HFF-Myc (cell line): ENCODE results near the gene IL4I1.

ENCODE experiments used
- DNase-seq: peaks from one replicate; pipeline ENCODE4 v3.0.0-alpha.2; 2011; ENCODE audit warnings: low read depth; ENCODE audit errors: extremely low read depth
- H3K4me3 ChIP-seq: replicated peaks from 2 replicates; pipeline ENCODE4 v1.5.1; 2011; ENCODE audit warnings: low read depth, mild to moderate bottlenecking, control low read depth, low read length
- CTCF ChIP-seq: IDR thresholded peaks from 2 replicates; pipeline ENCODE4 v1.5.1; 2012; ENCODE audit warnings: mild to moderate bottlenecking, low read depth, low read length, control low read depth; ENCODE audit errors: missing control alignments

IL4I1 gene

DNA sequence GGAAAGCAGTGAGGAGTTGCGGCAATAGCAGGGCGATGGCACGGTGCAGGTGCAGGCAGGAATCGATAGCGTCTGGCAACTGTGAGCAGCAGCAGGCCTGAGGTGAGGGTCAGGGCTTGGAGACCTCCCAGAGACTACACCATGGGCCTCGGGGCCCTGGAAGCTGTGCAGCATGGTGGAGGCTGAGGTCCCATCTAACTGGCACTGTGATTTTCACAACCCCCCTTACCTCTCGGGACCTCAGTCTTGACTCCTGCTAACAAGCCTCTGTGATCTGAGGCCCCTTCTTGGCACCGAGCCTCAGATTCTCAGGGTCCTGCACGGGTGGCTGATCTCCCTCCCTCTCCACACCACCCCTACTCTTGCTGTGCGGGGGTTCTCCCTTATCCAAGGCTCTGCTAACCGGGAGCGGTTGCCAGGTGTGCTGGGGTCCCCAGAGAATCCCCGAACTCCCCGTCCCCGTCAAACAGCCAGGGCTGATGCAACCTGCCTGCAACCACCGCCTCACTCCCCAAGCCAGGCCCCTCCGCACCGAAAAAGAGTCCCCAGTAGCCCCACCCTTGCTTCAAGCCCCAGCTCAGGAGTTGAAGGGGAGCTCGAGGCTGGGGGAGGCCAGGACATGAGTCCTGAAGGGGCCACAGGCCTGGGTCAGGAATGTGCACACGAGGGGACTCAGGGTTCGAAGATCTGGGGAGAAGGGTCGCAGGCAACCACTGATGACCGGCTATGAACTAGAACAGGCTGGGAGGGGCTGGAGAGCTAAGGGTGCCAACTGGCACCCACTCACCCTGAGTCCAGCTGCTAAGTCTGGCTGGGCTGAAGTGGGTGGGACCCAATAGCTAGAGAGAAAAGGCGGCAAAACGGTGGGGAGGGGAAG, 27.6 kb upstream of the IL4I1 start:
- H3K4me3 ChIP-seq = no peak overlapping the region
- no peak for DNase-seq
- TF ChIP-seq CTCF = no peak

DNA sequence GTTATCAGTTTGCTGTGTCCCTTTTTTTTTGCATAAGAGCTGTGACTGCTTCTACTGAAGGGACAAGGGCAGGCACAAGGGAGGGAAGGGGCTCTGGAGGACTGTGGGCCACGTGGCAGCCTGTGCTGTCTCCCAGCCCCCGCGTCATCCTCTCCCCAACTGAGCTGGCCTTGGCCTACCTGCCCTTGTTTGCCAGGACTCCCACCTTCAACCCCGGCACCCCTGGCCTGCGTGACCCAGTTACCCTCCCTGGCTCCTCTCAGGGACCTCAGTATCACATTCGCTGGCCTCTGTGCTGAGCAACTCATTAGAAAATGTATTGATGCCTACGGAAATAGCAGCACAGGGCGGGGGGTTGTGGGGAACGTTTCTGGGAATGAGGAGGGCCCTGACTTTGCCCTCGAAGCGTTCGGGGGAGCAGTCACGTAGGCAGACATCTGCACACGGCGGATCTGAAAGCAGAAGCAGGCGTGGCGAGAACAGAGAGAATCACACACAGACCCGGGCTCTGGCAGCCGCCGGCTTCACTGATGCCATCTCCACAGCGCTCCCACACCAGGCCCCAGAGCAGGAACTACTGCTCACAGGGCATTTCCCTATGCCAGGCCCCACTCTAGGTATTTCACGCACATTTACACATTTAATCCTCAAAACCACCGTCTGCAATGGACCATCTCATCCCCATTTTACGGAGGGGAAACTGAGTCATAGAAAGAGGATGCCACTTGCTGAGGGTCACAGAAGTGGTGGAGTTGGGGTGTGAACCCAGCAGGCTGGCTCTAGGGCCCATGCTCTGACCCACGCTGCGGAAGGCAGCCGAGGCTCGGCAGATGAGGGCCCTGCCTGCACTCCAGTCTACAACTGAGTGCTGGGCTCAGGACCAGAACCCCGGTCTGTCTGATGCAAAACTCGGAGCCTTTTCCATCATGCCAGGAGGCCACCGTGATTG, 26.6 kb upstream of the IL4I1 start:
- no peak for TF ChIP-seq CTCF
- no peak for DNase-seq
- H3K4me3 ChIP-seq = no peak overlapping the region

DNA sequence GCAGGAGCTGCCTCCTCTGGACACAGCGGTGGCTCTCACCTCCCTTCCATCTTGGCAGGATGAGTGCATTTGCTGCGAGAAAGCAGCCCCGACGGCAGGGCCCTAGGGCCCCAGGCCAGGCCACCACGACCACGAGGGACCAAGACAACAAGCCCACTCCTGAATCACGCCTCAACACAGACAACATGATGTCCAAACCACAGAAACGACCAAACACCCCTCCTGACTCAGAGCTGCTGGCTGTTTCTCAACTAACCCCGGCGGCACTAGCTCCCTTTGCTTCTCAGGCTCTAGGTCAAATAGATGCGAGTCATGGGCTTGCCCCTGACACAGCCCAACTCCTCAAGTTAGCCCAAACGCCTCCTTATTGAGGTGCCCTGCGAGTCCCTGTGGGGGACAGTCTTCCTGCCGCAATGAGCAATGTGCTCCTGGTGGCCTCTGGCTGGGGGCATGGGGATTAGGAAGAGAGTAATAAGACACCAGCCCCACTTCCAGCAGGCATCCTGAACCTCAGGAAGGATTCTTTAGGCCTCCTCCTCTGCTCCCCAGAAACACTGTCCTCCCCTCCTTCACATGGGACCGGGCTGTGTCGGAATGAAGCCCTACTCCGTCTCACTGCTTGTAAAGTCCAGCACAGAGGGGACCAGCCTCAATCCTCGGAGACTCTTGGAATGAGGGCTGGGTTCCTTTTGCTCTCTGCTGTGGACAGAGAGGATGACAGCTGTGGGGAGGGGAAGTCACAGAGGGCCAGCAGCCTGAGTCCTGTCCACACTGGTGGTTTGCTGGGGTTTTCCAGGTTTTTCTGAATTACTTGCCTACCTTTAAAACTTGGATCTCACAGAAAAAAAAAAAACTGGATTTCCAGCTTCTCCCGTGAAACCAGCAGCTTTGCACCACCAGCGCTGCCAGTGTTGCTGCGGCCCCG, 25.4 kb upstream of the IL4I1 start:
- TF ChIP-seq CTCF = no peak
- DNase-seq = no peak
- H3K4me3 ChIP-seq = no peak overlapping the region

DNA sequence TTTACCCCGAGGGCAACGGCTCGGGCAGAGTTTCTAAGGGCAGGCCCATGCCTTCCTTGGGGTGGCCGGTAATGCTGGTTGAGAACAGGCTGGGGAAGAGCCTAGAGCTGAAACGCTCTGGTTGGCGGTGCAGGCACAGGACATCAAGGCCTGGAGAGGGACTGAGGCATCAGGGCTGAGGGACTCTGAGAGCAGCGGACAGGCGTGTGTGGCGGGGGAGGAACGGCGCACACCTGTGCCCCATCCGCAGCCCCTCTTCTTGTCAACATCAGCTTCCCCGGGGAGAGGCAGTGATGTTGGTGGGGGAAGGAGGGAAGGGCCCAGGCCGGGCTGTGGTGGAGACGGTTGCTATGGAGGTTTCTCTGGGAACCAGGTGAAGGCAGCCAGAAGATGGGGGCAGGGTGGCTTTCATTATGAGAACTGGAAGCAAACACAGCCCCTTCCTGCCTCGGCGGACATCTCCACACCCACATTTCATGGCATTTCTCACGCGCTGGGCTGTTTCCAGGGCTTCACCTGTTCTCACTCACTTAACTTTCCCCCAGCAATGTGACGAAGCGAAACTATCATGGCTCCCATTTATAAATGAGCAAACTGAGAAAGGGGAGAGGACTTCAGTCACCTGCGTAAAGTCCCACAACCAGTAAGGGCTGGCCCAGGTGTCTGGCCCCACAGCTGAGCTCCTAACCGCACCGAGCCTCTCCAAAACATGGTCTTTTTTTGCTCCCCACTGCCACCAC, 24.1 kb upstream of the IL4I1 start:
- no peak for DNase-seq
- no peak for TF ChIP-seq CTCF
- no peak overlapping the region for H3K4me3 ChIP-seq

- no peak overlapping the region for H3K4me3 ChIP-seq
- no peak for TF ChIP-seq CTCF
- no peak for DNase-seq
These were observed 21.4 kb upstream of the IL4I1 start for GRCh38 chr19:49918089-49918488.
